PFSK-1 (cell line): ENCODE measurements around the gene TTC34.

ENCODE experiments used
- FOXP2 ChIP-seq: optimal IDR thresholded peaks from 2 replicates; pipeline ENCODE3; 2011; ENCODE audit warnings: borderline replicate concordance, control low read depth, inconsistent platforms; ENCODE audit not compliant: insufficient read depth; ENCODE audit errors: extremely low read length, extremely low read depth
- POLR2AphosphoS5 ChIP-seq: IDR thresholded peaks from 2 replicates; pipeline ENCODE4 v1.6.1; 2012; ENCODE audit warnings: low read depth, mild to moderate bottlenecking, control low read depth, low read length, moderate library complexity
- SIN3A ChIP-seq: IDR thresholded peaks from 2 replicates; pipeline ENCODE4 v1.6.1; 2012; ENCODE audit warnings: mild to moderate bottlenecking, low read length, moderate library complexity, borderline replicate concordance; ENCODE audit not compliant: insufficient read depth
- TAF1 ChIP-seq: IDR thresholded peaks from 2 replicates; pipeline ENCODE4 v1.6.1; 2012; ENCODE audit warnings: low read length, control low read depth, borderline replicate concordance; ENCODE audit not compliant: insufficient read depth
- TF ChIP-seq, protein P1 (sequence below), 2 experiments: IDR thresholded peaks; 2 replicates each; pipeline versions ENCODE4 v1.6.1 to v1.8.0; 2011 to 2012; ENCODE audit warnings: low read depth in 2 of 2, low read length in 2 of 2, control low read depth in 1 of 2, inconsistent platforms in 1 of 2, mild to moderate bottlenecking in 1 of 2, moderate library complexity in 1 of 2; ENCODE audit not compliant: insufficient read depth in 1 of 2

TTC34 gene

GRCh38 chr1:2640626-2641025 is 160.9 kb downstream of the TTC34 start:
- TF ChIP-seq SIN3A (no peak), TAF1 (no peak), FOXP2 (no peak), POLR2AphosphoS5 (no peak)
- TF ChIP-seq, protein P1, sequence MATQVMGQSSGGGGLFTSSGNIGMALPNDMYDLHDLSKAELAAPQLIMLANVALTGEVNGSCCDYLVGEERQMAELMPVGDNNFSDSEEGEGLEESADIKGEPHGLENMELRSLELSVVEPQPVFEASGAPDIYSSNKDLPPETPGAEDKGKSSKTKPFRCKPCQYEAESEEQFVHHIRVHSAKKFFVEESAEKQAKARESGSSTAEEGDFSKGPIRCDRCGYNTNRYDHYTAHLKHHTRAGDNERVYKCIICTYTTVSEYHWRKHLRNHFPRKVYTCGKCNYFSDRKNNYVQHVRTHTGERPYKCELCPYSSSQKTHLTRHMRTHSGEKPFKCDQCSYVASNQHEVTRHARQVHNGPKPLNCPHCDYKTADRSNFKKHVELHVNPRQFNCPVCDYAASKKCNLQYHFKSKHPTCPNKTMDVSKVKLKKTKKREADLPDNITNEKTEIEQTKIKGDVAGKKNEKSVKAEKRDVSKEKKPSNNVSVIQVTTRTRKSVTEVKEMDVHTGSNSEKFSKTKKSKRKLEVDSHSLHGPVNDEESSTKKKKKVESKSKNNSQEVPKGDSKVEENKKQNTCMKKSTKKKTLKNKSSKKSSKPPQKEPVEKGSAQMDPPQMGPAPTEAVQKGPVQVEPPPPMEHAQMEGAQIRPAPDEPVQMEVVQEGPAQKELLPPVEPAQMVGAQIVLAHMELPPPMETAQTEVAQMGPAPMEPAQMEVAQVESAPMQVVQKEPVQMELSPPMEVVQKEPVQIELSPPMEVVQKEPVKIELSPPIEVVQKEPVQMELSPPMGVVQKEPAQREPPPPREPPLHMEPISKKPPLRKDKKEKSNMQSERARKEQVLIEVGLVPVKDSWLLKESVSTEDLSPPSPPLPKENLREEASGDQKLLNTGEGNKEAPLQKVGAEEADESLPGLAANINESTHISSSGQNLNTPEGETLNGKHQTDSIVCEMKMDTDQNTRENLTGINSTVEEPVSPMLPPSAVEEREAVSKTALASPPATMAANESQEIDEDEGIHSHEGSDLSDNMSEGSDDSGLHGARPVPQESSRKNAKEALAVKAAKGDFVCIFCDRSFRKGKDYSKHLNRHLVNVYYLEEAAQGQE (IDR thresholded peaks at IDR 0.05; ENCODE audit: insufficient read depth in 1 of 2, low read depth in 2 of 2, low read length in 2 of 2), result no peak

- no peak for TF ChIP-seq SIN3A
- TF ChIP-seq POLR2AphosphoS5, result no peak
- TF ChIP-seq, protein P1 (IDR thresholded peaks at IDR 0.05; ENCODE audit: insufficient read depth in 1 of 2, low read depth in 2 of 2, low read length in 2 of 2), result no peak
- TF ChIP-seq TAF1, result no peak
- TF ChIP-seq FOXP2, result no peak
These were observed 161.6 kb downstream of the TTC34 start for GRCh38 chr1:2639607-2640521.

GRCh38 chr1:2639203-2639602 is 162.3 kb downstream of the TTC34 start:
- TF ChIP-seq FOXP2 (no peak), POLR2AphosphoS5 (no peak), SIN3A (no peak), TAF1 (no peak)
- TF ChIP-seq, protein P1 (IDR thresholded peaks at IDR 0.05; ENCODE audit: insufficient read depth in 1 of 2, low read depth in 2 of 2, low read length in 2 of 2), result no peak

DNA sequence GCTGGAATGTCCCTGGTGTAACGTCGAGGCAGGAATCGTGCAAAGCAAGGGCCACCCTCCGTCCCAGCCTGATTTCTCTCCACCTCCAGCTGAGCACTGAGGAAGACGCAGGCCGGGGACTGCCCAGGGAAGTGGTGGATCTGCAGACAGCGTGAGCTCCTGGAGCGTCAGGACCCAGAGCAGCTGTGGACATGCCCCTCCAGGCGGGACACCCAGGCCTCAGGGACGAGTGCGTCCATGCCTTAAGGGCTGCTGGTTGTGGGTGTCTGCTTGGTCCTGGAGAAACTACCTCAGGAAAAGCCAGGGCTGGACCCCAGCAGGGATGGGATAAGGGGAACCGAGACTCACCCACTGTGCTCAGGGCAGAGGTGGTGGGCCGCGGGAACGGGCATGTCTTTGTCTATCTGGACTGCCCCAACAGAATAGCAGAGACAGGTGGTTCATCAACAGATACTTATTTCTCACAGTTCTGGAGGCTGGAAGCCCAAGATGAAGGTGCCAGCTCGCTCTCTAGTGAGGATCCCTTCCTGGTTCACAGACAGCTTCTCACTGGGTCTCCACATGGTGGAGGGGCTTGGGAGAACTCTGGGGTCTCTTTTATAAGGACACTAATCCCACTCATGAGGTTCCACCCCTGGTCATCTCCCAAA is 162.9 kb downstream of the TTC34 start:
- TF ChIP-seq POLR2AphosphoS5 (no peak), FOXP2 (no peak), TAF1 (no peak)
- TF ChIP-seq, protein P1 (IDR thresholded peaks at IDR 0.05; ENCODE audit: insufficient read depth in 1 of 2, low read depth in 2 of 2, low read length in 2 of 2), result no peak
